Prostate gland (tissue), 2 donors: ENCODE results near the gene SBDS. TPM values are rescaled to one million over a fixed set of nuclear protein-coding genes. Genes with fewer than 3 reads are reported as not detected.
"Not testable (repeated sequence)": the region's sequence is repeated elsewhere in the genome, so short reads cannot be mapped to it uniquely, and the experiment has no call there.

ENCODE experiments used
- DNase-seq: peaks from one replicate; pipeline ENCODE4 v3.0.0-alpha.2; 2019; ENCODE audit warnings: low spot score
- H3K27ac ChIP-seq, 2 donors: fragments of 200-600 bp; sonication (generic); 2 replicates each; pipeline ENCODE4 v1.5.1; 2017 to 2019
- H3K27me3 ChIP-seq: fragments of 200-600 bp; sonication (generic); replicated peaks from 2 replicates; pipeline ENCODE4 v1.5.1; 2019; ENCODE audit not compliant: insufficient read depth
- H3K36me3 ChIP-seq, 2 donors: fragments of 200-600 bp; sonication (generic); 1 replicate in 1 of 2; 2 replicates in 1 of 2; pipeline versions ENCODE4 v1.5.1 to v1.8.1; 2017 to 2019
- H3K4me1 ChIP-seq: fragments of 200-600 bp; sonication (generic); replicated peaks from 2 replicates; pipeline ENCODE4 v1.5.1; 2019
- H3K4me3 ChIP-seq, 2 donors: fragments of 200-600 bp; sonication (generic); 2 replicates each; pipeline ENCODE4 v1.5.1; 2017 to 2019
- H3K9me3 ChIP-seq: fragments of 200-600 bp; sonication (generic); 2 replicates; pipeline ENCODE4 v1.5.1; 2017
- CTCF ChIP-seq, 4 experiments: fragments of 200-600 bp in 2 of 4; fragments of 450-650 bp in 2 of 4; sonication (generic) in 2 of 4; IDR thresholded peaks; 1 replicate in 3 of 4; 2 replicates in 1 of 4; pipeline ENCODE4 v1.5.1; 2016 to 2019; ENCODE audit warnings: antibody characterized with exemption in 4 of 4, mild to moderate bottlenecking in 2 of 4, moderate library complexity in 2 of 4
- POLR2A ChIP-seq: fragments of 450-650 bp; IDR thresholded peaks from one replicate; pipeline ENCODE4 v1.6.1; 2016; ENCODE audit warnings: antibody characterized with exemption, mild to moderate bottlenecking
- POLR2AphosphoS5 ChIP-seq: sonication (generic); formaldehyde crosslinking; IDR thresholded peaks from one replicate; pipeline ENCODE4 v1.6.1; 2017; ENCODE audit warnings: antibody characterized with exemption
- WGBS: methylation state at CpG from one replicate; pipeline ENCODE4 v1.1.5; 2018; 5-methylcytosine and 5-hydroxymethylcytosine counted together
- intact Hi-C: fragments of 100-400 bp; cut with DNase I; formaldehyde crosslinking; loops from one replicate; pipeline ENCODE4 v1.14.2; 2022
- total RNA-seq, 2 donors: library from RNA; depleted of rRNA; stranded (reverse); fragments of >200 nt; gene quantifications; one replicate each; pipeline ENCODE4 v1.1.0, GENCODE V29; 2016

The SBDS gene
- total RNA-seq, 2 donors from 2014 or later = 58.6 to 94.0 TPM

- H3K9me3 ChIP-seq, H3K36me3 ChIP-seq, H3K27me3 ChIP-seq, H3K4me1 ChIP-seq: not testable (repeated sequence)
- DNase-seq = peak; percentile 54
- TF ChIP-seq POLR2AphosphoS5 = peak; percentile 77
- TF ChIP-seq POLR2A = peak; percentile 60
- peak in 3 of 4 experiments; percentile 14 to 55 (median 34) for TF ChIP-seq CTCF (IDR thresholded peaks at IDR 0.05)
- 7% methylated on average over 8 of the region's 9 CpGs for WGBS
- peak overlapping the region; percentile 97 to 99 for H3K27ac ChIP-seq
- H3K4me3 ChIP-seq = peak overlapping the region; percentile 78 to 92
- intact Hi-C loops = loop anchor here (10.0 kb wide), 1 partner anchor 440 kb away; no protein-coding TSS in a partner anchor
These were observed 716 bp downstream of the SBDS start for GRCh38 chr7:66994691-66995049.

DNA sequence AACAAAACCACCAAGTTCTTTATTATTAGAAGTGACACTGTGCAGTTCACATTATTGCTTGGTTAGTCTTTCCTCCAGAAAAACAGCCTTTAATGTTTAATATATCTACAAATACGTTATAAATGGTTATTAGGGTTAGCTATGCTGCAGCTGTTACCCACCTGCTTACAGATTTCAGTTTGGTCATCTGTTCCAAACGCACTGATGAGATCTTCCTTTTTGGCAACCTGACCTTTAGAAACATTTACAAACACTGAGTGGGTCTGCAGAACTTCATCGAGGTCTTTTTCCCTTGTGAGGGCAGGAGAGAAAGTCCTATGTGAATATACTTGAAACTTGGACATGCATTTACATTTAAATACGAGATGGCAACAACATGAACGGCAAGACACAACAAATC lies 1.3 kb downstream of the SBDS start:
- H3K9me3 ChIP-seq, H3K36me3 ChIP-seq, H3K27me3 ChIP-seq, DNase-seq, H3K4me1 ChIP-seq: not testable (repeated sequence)
- H3K4me3 ChIP-seq = peak overlapping the region; percentile 78 to 92
- H3K27ac ChIP-seq = peak overlapping the region; percentile 97 to 99
- WGBS = 41% methylated on average over 5 of the region's 5 CpGs
- intact Hi-C loops = loop anchor here (10.0 kb wide), 1 partner anchor 439 kb away; no protein-coding TSS in a partner anchor

GRCh38 chr7:66989552-66989951 lies 5.8 kb downstream of the SBDS start:
- WGBS = 94% methylated on average over 1 of the region's 3 CpGs
- H3K4me1 ChIP-seq, H3K4me3 ChIP-seq, intact Hi-C loops, H3K27ac ChIP-seq, DNase-seq, H3K36me3 ChIP-seq, H3K9me3 ChIP-seq, H3K27me3 ChIP-seq: not testable (repeated sequence)

- H3K36me3 ChIP-seq, H3K27me3 ChIP-seq, intact Hi-C loops, H3K27ac ChIP-seq, H3K4me1 ChIP-seq, DNase-seq, H3K4me3 ChIP-seq, H3K9me3 ChIP-seq: not testable (repeated sequence)
- 92% methylated on average over 1 of the region's 1 CpG for WGBS
These were observed 15.1 kb downstream of the SBDS start for GRCh38 chr7:66980336-66980735.

DNA sequence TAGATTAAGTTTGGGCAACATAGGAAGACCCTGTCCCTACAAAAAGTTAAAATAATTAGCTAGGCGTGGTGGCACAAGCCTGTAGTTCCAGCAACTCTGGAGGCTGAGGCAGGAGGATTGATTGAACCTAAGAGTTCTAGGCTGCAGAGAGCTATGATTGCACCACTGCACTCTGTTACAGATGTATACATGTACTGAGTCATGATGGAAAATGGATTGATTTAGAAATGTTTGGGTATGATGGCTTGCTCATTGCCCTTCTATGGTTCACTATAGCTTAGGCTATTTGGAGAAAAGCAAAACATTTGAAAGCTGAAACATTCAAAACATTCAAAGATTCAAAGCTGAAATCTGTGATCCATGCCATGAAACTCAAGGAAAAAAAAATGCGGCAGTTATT lies 16.4 kb downstream of the SBDS start:
- H3K9me3 ChIP-seq, intact Hi-C loops, H3K4me3 ChIP-seq, H3K27me3 ChIP-seq, H3K36me3 ChIP-seq, H3K4me1 ChIP-seq, H3K27ac ChIP-seq, DNase-seq: not testable (repeated sequence)
- 96% methylated on average over 2 of the region's 2 CpGs for WGBS

GRCh38 chr7:66978312-66978711 lies 17.1 kb downstream of the SBDS start:
- H3K4me1 ChIP-seq, H3K9me3 ChIP-seq, H3K27ac ChIP-seq, H3K4me3 ChIP-seq, intact Hi-C loops, DNase-seq, H3K36me3 ChIP-seq, H3K27me3 ChIP-seq: not testable (repeated sequence)
- WGBS = 81% methylated on average over 4 of the region's 5 CpGs

- Histone ChIP-seq H3K27me3 (no peaks in the 10 kb centered on the region), H3K4me1 (no peaks in the 10 kb centered on the region), H3K36me3 (no peaks in the 10 kb centered on the region), H3K9me3 (no peaks in the 10 kb centered on the region), H3K27ac (no peak overlapping the region), H3K4me3 (no peak overlapping the region)
- WGBS = 77% methylated on average over 15 of the region's 15 CpGs
- no peak for DNase-seq
- intact Hi-C loops = no loop called here
- TF ChIP-seq POLR2A = no peak
- no peak for TF ChIP-seq CTCF (IDR thresholded peaks at IDR 0.05)
- TF ChIP-seq POLR2AphosphoS5 = no peak
These were observed 20.3 kb downstream of the SBDS start for GRCh38 chr7:66974986-66975590.
